ENCODE data around the gene HOXB5. TPM values are rescaled to one million over a fixed set of nuclear protein-coding genes. Genes with fewer than 3 reads are reported as not detected.
A peak's percentile ranks its signal among the peaks of the same experiment; 100 is the strongest.

Gene HOXB5
- total and polyA plus RNA-seq, 11 donors = 0.04 to 1.0 (median 0.17) TPM; not detected in 6

GRCh38 chr17:48571826-48572417 is 21.7 kb downstream of the HOXB5 start:
- Histone ChIP-seq H3K4me1 (peaks cover 0 to 27% (median 0%) of the 10 kb centered on the region in 12 donors), H3K9me3 (no peaks in the 10 kb centered on the region), H3K27me3 (peaks cover 22 to 100% (median 96%) of the 10 kb centered on the region in 9 donors), H3K4me3 (no peak overlapping the region), H3K27ac (peak overlapping the region in 1 of 12 donors; percentile 97), H3K36me3 (no peaks in the 10 kb centered on the region)
- WGBS, 4 donors = 61 to 86% (median 73%) methylated on average over 1 of the region's 1 CpG
- TF ChIP-seq CTCF (IDR thresholded peaks at IDR 0.05) (no peak), POLR2A (IDR thresholded peaks at IDR 0.05) (no peak)
- DNase-seq (no peak), ATAC-seq (no peak)
- intact Hi-C loops (cut with DNase I) = no loop called here

GRCh38 chr17:48571024-48571818 is 22.4 kb downstream of the HOXB5 start:
- Histone ChIP-seq H3K36me3 (no peaks in the 10 kb centered on the region), H3K4me1 (peaks cover 0 to 26% (median 0%) of the 10 kb centered on the region in 12 donors), H3K9me3 (no peaks in the 10 kb centered on the region), H3K27me3 (peaks cover 16 to 100% (median 96%) of the 10 kb centered on the region in 9 donors), H3K4me3 (no peak overlapping the region), H3K27ac (peak overlapping the region in 2 of 12 donors; percentile 11 to 97)
- no peak for DNase-seq
- no peak for TF ChIP-seq CTCF (IDR thresholded peaks at IDR 0.05)
- TF ChIP-seq POLR2A (IDR thresholded peaks at IDR 0.05) = no peak
- 28 to 56% (median 36%) methylated on average over 26 of the region's 26 CpGs for WGBS, 4 donors
- intact Hi-C loops (cut with DNase I) = no loop called here
- ATAC-seq = no peak

GRCh38 chr17:48570325-48571023 is 23.1 kb downstream of the HOXB5 start:
- intact Hi-C loops (cut with DNase I) = no loop called here
- Histone ChIP-seq H3K36me3 (no peaks in the 10 kb centered on the region), H3K27ac (peak overlapping the region in 3 of 12 donors; percentile 11 to 97 (median 14)), H3K4me3 (no peak overlapping the region), H3K4me1 (peaks cover 0 to 28% (median 0%) of the 10 kb centered on the region in 12 donors), H3K27me3 (peaks cover 16 to 100% (median 96%) of the 10 kb centered on the region in 9 donors), H3K9me3 (no peaks in the 10 kb centered on the region)
- TF ChIP-seq CTCF (IDR thresholded peaks at IDR 0.05) = no peak
- TF ChIP-seq POLR2A (IDR thresholded peaks at IDR 0.05) = no peak
- ATAC-seq (no peak), DNase-seq (no peak)
- 24 to 44% (median 27%) methylated on average over 19 of the region's 19 CpGs for WGBS, 4 donors
